ENCODE data around the gene FGF12.

The FGF12 gene

DNA sequence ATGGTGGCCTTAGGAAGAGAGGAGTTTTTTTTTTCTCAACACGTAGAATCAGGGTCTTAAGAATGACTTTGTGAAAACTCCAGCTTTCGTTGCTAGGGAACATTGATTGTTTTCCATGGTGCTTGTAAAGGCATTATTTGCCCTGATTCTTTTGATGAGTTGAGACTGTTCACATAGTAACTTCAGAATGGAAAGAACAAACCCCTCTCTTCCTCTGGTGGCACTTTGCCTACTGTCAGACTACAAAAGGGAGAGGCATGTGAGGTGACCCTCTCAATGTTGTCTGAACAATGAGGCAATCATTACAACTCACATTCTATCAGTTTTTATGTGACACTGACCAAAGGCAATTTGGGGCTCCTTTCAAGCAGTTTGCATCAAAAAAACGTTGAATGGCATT, 477.8 kb downstream of the FGF12 start:
- DNase-seq, result no peak

DNA sequence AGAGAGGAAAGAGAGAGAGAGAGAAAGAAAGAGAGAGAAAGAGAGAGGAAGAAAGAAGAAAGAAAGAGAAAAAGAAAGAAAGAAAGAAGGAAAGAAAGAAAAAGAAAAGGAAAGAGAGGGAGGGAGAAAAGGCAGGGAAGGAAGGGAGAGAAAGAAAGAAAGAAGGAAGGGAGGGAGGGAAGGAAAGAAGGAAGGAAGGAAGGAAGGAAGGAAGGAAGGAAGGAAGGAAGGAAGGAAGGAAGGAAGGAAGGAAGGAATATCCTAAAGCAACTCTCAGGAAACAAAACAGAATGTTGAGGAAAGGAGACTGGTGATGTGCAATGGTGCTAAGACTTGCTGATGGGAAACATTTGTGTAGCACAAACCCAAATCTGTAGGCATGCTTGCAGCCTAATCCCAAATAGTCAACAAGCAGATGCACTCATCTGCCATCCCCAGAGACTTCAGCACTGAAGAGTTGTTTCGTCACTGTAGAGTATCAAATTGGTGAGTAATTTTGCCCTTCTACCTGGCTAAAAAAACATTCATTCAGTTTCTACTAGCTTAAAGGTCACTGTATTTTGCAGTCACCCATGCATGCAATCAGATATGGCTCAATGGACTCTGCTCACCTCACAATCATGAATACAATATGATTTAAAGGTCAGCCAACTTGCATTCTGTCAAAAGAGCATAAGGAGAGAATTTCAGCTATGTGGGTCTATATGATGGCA, 480.3 kb downstream of the FGF12 start:
- DNase-seq, result no peak

DNA sequence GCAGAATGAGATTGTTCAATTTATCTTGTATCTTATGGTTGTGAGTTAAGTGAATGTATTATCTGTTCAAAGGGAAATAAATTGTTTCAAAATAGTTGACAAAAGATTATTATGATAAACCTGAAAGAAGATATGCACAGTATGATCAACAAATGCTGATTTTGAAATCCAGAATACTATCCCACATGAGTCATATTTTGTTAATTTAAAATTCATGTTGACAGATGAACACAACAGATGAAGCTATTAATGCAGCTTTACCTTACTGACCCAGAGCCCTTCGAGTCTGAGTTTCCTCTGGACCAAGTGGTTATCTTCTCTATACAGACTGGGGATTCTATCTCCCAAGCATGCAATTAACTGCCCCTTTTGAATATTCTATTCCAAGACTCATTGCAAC, 482.8 kb downstream of the FGF12 start:
- no peak for DNase-seq

DNA sequence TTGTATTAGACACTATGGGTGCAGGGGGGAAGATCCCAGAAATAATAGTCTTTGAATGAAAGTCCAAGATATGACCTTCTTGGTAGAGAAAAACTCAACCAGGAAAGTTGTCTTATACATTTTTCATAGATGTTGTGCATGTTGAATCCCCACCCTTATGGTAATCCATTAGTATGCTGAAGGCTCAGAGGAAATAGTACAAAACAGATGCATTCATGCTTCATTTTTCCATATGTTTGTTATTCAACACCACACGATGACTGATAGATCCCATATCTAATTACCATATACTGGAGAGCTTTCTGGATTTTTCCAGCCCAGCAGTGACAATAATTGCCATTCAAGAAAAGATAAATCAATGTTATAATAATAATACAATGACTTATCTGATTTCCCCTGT, 487.4 kb downstream of the FGF12 start:
- no peak for DNase-seq

DNA sequence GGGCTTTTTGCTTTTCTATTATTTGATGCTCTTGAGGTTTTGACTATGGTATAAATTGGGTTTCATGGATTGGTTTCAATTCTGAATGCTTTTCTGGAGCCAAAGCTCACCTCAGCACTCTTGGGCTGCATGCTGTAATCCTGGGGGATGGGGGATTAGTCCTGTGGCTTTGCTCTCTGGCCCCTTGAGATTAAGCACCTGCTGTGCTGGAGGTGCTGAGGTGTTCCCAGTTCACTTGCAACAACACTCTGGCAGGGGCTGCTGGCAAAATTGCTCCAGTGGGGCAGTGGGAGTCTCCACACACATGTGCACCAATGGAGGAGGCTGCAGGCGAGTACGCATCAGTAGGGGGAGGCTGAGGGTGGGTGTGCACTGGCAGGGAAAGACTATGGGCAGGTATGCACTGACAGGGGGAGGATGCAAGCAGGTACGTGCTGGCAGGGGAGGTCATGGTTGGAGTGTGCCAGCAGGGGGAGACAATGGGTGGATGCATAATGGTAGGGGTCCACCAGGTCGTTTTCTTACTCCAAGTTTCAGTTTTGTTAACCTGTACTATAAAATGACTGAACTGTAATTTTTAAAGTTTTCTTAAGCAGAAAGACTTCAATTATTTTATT, 489.2 kb downstream of the FGF12 start:
- DNase-seq, result no peak

DNA sequence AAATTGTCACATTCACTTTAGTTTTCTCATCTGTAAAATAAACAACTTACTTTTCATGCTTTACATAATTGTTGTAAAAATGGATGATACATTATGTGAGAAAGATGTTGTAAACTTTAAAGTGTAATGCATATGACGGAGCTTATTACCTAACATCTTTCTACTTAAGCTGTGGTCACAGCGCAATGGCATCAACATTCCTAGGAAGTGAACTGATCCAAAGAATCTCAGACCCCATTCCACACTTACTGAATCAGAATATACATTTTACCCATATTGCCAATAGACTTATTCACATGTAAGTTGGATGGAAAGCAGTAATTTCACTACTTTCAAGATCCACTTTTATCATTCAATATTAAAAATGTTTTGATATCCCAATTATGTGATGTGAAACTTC, 497.5 kb downstream of the FGF12 start:
- DNase-seq, result no peak

DNA sequence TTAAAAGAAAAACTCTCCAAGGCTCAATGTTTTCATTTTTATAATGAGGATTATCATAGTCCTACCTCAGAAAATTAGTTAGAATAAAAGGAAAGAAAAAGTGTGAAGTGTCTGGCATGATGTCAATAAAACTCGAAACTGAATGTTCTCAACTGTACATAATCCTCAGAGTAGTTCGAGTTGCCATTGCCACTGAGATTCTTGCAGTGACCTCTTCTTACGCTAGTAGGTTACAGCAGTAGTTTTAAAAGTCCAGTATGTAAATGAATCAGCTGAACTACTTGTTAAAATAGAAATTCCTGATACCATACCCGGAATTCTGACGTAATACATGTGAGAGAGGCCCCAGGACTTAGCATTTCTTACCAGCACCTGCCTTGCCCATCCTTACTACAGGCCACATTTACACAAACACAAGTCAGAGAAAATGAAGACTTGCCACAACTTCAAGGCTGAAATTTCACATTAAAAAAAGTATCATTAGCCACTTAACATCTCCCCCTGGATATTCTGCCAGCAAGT, 502.6 kb downstream of the FGF12 start:
- no peak for DNase-seq

DNA sequence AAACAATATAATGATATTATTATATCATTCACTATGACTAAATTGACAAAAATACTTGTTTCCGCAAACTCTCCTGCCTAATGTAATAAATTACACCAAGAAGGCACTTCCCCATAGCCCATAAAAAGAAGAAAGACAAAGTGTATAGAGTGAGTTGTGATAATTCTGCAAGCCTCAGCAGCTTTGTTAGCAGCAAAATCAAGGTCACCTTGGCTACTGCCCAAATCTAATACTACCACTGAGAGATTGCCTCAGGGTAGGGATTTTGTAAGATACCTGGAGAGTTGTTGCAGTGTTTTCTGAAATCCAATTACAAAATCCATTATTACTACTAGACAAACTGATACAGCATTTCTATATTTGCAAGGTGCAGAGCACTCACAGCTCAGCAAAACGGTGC, 503.5 kb downstream of the FGF12 start:
- no peak for DNase-seq

DNA sequence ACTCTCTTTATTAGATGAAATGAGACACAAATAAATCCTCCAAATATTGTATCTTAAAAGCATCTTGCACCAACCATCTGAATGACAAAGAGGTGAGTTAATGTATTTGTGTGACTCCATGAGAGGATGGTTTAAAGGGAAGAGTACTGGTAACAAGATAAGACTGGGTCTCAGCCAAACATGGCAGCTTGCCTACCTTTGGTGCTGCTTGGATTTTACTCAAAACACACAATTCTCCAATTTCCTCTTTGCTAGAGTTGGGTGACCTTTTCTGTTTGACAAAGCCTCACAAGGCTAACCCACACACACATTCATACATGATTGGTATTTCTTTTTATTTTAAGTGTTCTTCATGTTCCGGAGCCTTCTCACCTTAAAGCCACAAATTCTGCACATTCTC, 506.4 kb downstream of the FGF12 start:
- DNase-seq, result peak; percentile 64

DNA sequence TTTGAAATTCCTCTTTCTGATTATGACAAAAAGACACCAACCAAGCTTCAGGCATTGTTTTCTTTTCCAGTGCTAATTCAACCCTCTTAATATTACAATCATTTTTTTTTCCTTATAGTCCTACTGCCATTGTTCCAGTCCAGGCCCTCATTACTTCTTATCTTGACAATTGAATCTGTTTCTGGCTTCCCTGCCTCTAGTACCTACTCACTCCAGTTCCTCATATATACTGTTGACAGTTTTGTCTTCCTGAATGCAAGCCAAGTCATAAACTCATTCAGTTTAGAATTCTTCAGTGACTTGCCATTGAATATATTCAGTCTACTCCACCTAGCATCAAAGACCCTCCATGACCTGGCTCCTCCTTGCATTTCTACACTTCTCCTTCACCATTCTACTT, 507.4 kb downstream of the FGF12 start:
- DNase-seq, result no peak

DNA sequence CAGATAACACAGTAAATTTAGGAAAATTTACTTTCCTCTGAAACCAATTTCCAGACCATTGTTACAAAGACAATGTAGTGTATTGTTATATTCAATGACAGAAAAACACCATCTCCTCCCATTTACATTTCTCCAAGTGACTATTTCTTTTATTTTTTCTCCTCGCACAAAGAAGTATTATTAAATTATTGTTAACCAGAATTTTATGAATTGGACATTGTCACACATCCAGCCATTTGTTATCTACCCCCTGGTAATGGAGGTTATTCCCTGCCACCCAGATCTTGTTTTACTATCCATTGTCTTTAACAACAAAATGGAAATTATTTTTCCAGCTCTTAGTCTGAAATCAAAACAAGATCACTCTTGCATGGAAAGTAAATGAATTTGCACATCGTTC, 511.3 kb downstream of the FGF12 start:
- no peak for DNase-seq

DNA sequence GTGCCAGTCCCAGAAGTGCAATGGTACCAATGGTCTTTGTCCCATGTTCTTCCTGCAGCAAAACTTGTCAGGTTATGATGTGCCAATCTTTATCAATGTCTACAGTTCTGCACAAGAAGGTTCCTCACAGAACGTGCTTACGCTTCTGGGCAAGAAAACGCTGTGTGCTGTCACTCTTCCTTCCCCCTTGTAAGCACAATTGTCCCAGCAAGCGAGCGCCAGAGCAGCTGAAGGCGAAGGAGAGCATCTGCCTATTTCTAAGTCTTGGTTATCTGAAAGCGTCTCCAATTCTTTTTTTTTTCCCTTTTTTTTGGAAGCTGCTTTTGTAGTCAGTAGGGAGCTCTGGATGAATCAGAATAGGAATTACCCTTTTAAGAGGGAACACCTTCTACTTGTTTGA, 514.4 kb downstream of the FGF12 start:
- no peak for DNase-seq

DNA sequence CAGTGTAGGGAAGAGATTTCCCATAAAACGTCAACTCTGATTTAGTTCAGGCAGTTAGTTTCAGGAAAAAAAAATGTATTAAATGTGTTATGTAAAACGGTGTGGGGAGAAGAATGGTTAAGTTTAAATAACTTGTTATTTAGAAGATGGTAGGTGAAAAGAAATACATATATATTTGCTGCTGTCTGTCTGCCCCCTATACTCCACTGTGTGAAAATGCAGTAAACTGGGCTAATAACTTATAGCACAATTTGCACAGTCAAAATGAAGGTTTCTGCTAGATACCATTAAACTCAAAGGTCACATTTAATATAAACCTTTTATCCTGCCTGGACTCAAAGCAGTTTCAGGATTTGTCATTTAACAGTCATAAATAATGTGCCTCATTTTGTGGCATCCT, 515.0 kb downstream of the FGF12 start:
- no peak for DNase-seq

DNA sequence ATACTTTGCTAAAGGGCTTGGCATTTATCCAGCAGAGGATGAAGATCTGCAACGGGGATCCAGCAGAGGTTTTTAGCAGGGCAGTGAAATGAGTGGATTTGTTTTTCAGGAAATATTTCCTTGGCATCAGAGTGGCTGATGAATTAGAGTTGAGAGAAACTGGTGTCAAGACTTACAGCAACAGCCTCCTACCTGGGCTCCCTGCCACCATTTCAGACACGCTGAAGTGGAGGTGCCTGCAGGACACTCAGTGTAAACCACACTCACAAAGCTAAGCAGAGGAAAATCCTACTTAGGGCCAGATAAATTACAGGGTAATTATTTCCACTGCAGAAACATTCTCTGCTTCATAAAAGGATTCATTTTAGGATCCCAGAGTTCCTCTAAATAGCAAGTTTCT, 519.7 kb downstream of the FGF12 start:
- peak; percentile 78 for DNase-seq

DNA sequence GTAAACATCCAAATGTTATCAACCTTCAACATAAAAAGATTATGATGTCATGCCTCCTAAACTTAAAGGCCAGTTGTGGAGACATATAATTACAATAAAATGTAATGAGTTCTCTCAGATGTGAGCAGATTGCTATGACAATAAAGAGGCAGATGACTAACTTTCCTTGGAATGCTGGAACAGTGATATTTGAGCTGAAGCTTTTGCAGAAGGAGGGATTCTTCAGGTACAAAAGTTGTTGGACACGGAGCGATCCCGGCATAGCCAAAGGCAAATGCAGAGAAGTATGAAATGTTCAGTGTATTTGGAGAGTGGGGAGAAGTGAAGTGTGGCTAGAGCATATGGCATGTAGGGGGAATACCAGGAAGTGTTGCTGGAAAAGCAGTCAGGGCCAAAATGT, 520.1 kb downstream of the FGF12 start:
- no peak for DNase-seq

DNA sequence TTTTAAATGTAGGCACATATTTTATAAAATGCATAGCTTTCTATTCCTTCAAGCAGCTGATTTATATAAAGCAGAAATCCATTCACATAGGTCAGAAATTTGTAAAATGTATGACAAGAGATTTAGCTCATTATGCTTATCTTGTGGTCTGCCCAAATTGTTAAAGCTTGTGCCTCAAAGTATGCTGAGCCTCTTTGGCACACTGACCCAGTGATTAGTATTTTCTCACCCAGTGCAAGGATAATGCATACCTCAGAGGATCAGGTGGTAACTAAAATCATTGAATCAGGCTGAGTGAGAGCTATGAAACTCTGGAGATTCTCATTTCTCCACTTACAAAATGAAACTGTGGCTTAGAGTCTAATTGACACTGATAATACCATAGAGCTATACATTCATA, 533.3 kb downstream of the FGF12 start:
- DNase-seq, result no peak

DNA sequence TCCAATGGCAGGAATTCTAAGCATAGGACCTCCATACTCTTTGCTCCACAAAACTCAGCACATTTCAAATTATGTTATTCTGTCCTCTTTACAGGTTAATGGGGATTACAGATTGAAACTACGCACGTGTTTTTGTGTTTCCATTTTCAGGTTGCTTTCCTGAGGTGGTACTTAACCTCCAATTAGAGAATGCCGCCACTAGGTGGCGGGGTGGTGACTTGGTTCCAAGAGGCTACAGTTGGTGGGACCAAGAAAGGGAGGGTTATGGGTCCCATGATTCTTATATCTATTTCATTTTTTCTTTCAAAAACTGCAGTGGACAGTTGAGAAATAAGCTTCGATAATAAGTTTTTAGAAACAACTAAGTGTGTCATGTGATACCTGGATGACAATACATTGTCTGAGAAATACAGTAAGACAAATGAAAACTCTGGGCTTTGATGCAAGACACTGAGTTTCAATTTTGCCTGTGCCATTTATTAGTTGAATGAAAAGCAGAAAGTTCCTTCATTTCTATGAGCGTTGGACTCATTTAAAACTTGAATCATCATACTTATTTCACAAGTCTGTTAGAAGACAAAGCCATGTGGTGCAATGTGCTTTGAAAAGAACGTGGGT, 539.0 kb downstream of the FGF12 start:
- peak; percentile 45 for DNase-seq

DNA sequence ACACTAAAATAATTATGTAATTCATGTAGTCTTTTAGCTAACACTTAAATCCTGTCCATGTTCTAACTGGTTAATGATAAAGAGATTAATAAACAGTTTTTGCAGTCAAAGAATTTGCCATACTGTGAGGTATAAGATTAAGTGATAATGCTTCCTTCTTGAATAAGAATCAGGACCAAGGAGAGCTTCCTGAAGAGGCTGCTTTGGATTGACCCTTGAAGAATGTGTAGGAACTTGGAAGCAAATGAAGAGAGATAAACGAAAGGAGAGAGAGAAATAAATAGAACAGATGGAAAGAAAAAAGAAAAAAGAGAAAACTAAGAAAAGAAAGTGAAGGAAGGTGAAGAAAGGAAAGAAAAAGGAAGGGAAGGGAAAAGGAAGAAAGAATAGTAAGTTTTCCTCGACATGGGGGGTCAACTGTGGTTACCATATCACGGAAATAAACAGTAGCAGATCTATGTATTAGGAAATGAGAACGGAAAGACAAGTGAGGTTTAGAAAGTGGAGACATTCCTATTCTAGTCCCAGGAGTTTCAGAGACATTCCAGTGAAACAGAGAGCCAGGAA, 539.8 kb downstream of the FGF12 start:
- DNase-seq, result no peak

DNA sequence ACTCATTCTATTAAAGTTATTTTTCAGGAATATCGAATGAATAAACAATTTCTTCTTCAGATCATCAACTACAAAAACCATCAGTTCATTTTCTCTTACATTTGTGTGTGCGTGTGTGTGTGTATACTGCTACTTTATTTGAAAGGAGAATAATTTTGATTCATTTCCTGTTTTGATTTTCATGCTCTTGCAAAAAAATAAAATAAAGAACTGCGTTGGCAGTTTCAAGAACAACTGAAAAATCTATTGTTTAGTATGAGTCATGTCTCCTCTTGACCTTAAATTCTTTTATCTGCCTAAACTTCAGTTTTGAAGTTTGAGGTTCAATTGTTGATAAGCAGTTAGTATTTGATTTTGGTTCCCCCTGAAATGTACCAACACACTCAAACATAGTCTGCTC, 540.8 kb downstream of the FGF12 start:
- no peak for DNase-seq

DNA sequence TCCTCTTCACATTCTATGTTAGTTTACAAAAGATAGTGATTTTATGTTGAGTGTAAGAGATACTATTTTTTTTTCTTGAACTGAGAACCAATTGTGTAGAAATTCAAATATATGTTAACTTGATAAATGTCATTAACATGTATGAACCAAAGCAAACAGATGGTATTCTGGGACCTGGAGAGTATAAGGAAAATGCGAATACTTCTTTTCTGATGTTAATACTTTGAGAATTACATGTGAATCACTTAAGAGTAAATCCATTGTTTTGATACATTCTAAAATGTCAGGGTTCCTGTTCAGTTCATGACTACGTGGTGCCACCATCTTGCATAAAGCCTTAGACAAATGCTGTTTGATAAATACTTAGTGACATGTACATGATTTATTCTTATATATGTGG, 541.3 kb downstream of the FGF12 start:
- no peak for DNase-seq

DNA sequence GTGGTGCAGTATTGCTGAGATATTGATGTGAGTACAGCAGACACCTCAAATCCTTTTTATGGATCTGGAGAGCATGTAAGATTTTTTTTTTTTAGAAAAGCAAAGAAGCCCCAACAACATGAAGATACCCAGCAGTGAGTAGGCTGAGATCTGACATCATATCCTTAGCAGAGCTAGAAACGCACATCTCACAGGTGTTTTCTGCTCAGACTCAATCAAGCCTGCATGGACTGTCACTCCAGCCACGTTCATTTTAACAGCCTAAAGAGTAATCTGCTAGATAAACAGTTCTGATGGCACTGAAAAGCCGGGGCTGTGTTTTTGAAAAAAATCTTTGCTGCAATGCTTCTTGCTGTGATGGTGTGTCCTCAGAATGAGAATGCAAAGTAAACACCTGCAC, 544.2 kb downstream of the FGF12 start:
- no peak for DNase-seq

DNA sequence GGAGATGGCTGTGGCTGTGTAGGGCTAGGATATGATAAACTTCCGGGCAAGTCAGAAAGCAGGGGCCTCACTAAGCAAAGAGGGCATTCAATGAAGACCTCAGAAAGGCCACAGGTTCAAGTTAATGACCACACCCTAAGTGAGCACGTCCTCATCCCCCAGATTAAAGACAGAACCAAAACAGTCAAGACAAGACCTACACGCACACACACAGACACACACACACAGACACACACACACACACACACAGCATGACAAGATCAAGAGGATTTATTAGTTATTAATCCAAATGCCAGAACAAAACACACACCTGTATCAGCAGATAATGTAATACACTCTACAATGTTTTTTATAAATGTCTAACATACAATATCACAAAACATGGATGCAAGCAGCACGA, 546.2 kb downstream of the FGF12 start:
- no peak for DNase-seq

DNA sequence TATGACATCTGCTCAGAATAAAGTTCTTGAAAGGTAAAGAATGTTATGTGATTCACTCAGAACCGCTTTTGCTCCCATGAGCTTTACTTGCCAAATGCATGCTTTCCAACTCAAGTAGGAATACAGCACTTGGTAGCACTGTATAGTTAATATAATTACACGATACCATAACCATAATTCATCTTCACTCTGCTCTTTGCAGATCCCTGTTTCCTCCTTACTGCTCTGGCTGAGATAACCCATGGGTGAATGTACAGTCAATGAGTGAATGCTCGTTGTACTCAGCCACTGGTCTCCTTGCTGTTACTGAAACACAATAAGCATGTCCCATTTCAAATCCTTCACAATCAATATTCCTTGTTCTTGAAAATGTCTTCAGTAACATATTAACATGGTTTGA, 550.0 kb downstream of the FGF12 start:
- no peak for DNase-seq

DNA sequence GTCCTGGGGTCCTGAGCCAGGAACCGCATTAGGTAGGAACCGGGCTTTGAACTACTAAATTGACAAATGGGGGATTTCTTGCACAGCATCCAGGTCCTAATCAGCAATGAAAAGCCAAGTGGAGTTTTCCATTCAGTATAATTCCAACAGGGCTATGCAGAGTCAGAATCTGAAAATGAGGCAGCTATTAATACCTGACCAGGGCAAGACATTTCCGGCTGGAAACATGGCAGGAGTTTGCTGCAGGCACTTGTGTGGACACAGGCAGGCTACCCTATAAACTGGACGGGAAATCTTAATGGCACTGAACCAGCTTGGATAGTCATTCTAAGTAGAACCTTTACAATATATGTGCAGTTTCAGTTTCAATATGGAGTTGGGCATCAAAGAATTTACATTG, 553.1 kb downstream of the FGF12 start:
- no peak for DNase-seq
